ENCODE data around the gene DCUN1D5.

GRCh38 chr11:103069367-103069766, 22.6 kb downstream of the DCUN1D5 start:
- TF ChIP-seq ARNT (IDR thresholded peaks at IDR 0.05) (no peak), SP1 (IDR thresholded peaks at IDR 0.05) (no peak), BHLHE40 (IDR thresholded peaks at IDR 0.05; ENCODE audit: borderline replicate concordance) (no peak), TARDBP (IDR thresholded peaks at IDR 0.05) (no peak), ZNF384 (IDR thresholded peaks at IDR 0.05) (no peak)
